A549 treated with CpdA at 1 μM for 4 hours (cell line): ENCODE results near the gene SGSH. TPM values are rescaled to one million over a fixed set of nuclear protein-coding genes. Genes with fewer than 3 reads are reported as not detected.

Experiments used
- total RNA-seq: library from RNA; stranded (reverse); fragments of 200-300 nt; extraction: Qiagen RNA extraction; gene quantifications from 5 replicates; pipeline ENCODE4 v1.2.3, GENCODE V29; 2022; ENCODE audit warnings: low read depth

Gene SGSH
- 18.3 to 27.4 TPM (median 23.4 TPM) in 5 replicates for total RNA-seq

DNA sequence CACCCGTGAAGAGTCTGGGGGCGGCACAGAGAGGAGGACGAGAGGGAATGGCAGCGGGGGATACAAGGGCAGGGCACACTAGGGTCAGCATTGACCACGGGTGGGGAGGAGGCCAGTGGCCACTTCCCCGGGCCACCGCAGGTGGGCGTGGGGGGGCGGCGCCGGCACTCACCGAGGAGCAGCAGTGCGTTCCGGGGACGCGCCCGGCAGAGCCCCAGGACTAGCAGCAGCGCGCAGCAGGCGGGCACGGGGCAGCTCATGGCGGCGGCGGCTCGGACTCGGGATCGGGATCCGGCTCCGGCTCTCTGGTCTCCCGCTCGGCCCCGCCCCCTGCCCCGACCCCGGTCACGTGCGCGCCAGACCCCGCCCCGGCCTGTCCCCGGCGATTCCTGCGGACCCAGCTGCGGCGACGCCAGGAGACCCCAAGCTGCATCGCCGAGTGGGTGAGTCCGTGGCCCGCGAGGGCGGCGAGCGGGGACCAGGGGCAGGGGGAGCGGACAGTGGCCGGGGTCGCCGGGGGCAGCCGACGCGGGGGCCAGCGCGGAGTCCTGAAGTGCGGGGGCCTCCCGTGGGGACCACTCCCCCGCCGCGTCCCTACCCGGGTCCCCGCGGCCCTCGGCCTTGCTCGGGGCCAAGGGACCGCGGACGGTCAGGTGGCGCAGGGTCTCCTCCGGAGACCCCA lies at the start of gene SGSH, which contains the start of gene SLC26A11:
Gene SGSH (minus strand): TSS at position 280 of the 682 bp plus-strand sequence. CDS start 20 bp downstream, at position 260.
Gene SLC26A11 (plus strand): TSS at position 374 of the 682 bp plus-strand sequence. CDS start 1,134 bp downstream, outside the sequence.

DNA sequence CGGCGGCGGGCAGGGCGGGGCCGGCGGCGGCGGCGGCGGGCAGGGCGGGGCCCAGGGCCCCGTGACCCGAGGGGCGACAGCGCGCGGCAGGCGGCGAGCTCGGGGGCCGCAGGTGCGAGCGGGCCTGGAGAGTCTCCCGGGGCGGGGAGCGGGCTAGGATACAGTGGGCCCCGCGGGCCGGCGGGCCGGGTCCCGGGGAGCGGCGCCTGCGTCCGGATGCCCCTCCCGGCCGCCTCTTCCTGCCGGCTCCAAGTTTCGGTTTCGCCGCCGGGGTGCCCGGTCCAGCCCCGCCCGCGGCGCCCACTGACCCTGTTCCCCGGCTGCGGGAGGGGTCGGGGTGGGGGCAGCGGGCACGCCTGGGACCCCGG lies 40.6 kb upstream of the SGSH start, which contains the start of gene RNF213:
Gene RNF213 (plus strand): TSS at position 62 of the 368 bp plus-strand sequence. CDS start 2,830 bp downstream, outside the sequence.

DNA sequence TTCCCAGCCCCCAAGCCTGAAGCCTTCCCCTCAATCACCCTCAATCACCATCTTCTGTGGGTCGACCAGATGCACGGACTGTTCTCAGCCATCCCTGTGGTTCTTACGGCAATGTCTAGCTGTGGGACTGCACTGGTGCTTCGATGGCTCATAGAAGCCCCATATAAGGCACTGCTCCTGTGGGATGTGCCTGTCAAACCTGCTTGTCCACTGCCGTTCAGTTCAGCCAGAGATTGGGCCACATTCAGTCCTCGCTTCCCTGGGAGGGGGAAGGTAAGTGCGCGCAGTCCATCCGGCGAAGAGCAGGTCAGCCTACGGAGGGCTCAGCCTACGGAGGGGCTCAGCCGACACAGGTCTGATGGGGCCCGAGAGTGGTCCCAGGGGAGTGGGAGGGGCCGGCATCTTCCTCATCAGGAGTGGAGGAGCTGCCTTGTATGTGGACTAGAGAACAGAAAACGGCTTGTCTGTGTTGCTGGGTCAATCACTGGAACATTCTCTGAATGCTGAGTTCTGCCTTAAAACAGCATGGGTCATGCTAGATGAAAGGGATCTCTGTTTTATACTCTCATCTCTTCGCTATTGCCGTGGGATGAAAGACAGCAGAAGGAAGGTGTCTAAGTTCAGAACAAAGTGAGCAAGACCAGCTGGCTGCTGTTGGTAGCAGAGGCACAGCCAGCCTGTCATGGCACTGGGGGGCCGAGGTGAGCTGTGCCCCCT lies 50.2 kb downstream of the SGSH start, which contains the start of gene CARD14:
Gene CARD14 (plus strand): TSS at position 247 of the 717 bp plus-strand sequence. CDS start 11,409 bp downstream, outside the sequence.

Other genes starting within 250 kb of the SGSH start
- 6.6 to 10.2 TPM (median 9.0 TPM) in 5 replicates for gene TBC1D16, start 184.5 kb downstream of the SGSH start, total RNA-seq
- gene CCDC40, start 183.7 kb downstream of the SGSH start, total RNA-seq = 4.5 to 7.5 TPM (median 6.2 TPM) in 5 replicates
- 50.3 to 61.0 TPM (median 52.4 TPM) in 5 replicates for gene GAA, start 118.8 kb downstream of the SGSH start, total RNA-seq
- gene EIF4A3, start 73.2 kb downstream of the SGSH start, total RNA-seq = 187 to 228 TPM (median 220 TPM) in 5 replicates
- gene CARD14, start 50.3 kb downstream of the SGSH start, total RNA-seq = 0.08 to 0.26 TPM (median 0.22 TPM) in 3 of 5 replicates, not detected in the others
- gene SLC26A11, start 94 bp upstream of the SGSH start, total RNA-seq = 12.1 to 16.3 TPM (median 15.2 TPM) in 5 replicates
- gene RNF213, start 40.5 kb upstream of the SGSH start, total RNA-seq = 67.4 to 83.0 TPM (median 70.2 TPM) in 5 replicates
- gene ENDOV, start 194.8 kb upstream of the SGSH start, total RNA-seq = 40.9 to 53.3 TPM (median 46.5 TPM) in 5 replicates